Caco-2 (cell line): ENCODE data around the gene PRR5. TPM values are rescaled to one million over a fixed set of nuclear protein-coding genes. Genes with fewer than 3 reads are reported as not detected.
A peak's percentile ranks its signal among the peaks of the same experiment; 100 is the strongest.

Experiments used
- BruUV-seq: library from RNA; stranded (reverse); fragments of 400-500 nt; replicated peaks from 2 replicates; lab custom pipeline; 2021; lab: Mats Ljungman, UMichigan
- CTCF ChIA-PET: fragments of 300-600 bp; sonication (Branson Sonifier 250); formaldehyde crosslinking; loops from one replicate; lab custom pipeline; 2022; ENCODE audit warnings: antibody characterized with exemption; lab: Charles Lee
- POLR2A ChIA-PET: fragments of 300-600 bp; sonication (Branson Sonifier 250); formaldehyde crosslinking; loops from one replicate; lab custom pipeline; 2022; ENCODE audit warnings: antibody characterized with exemption; lab: Charles Lee
- DNase-seq, 2 experiments: peaks; one replicate each; pipeline versions ENCODE4 v3.0.0 to v3.0.0-alpha.2; 2020 to 2022
- H3K27me3 ChIP-seq: replicated peaks from 2 replicates; pipeline ENCODE4 v1.6.0; 2011; ENCODE audit warnings: low read length; ENCODE audit not compliant: control insufficient read depth, insufficient read depth
- H3K36me3 ChIP-seq: 2 replicates; pipeline ENCODE4 v1.5.1; 2011; ENCODE audit warnings: low read length; ENCODE audit not compliant: control insufficient read depth, insufficient read depth
- H3K4me1 ChIP-seq: fragments of 250-450 bp; sonication (Bioruptor Pico); 2 replicates; pipeline ENCODE4 v1.5.1; 2020; ENCODE audit warnings: mild to moderate bottlenecking
- H3K4me3 ChIP-seq: 2 replicates; pipeline ENCODE4 v1.5.1; 2011; ENCODE audit warnings: low read depth, mild to moderate bottlenecking, control low read depth, low read length
- H3K9me3 ChIP-seq: fragments of 250-450 bp; sonication (Bioruptor Pico); 2 replicates; pipeline ENCODE4 v1.5.1; 2020; ENCODE audit warnings: mild to moderate bottlenecking, moderate library complexity
- H3K27ac Mint-ChIP-seq: one replicate; pipeline ENCODE4 v1.8.0; 2022; ENCODE audit warnings: mixed read lengths; ENCODE audit not compliant: unreplicated experiment
- H3K27me3 Mint-ChIP-seq: one replicate; pipeline ENCODE4 v1.8.0; 2022; ENCODE audit warnings: mixed read lengths; ENCODE audit not compliant: insufficient read depth, unreplicated experiment
- H3K36me3 Mint-ChIP-seq: one replicate; pipeline ENCODE4 v1.8.0; 2022; ENCODE audit warnings: mild to moderate bottlenecking, mixed read lengths; ENCODE audit not compliant: insufficient read depth, unreplicated experiment
- H3K4me1 Mint-ChIP-seq: one replicate; pipeline ENCODE4 v1.8.0; 2022; ENCODE audit warnings: low read depth, mixed read lengths; ENCODE audit not compliant: unreplicated experiment
- H3K4me3 Mint-ChIP-seq: one replicate; pipeline ENCODE4 v1.8.0; 2022; ENCODE audit warnings: mild to moderate bottlenecking, moderate library complexity, mixed read lengths; ENCODE audit not compliant: unreplicated experiment
- H3K9me3 Mint-ChIP-seq: one replicate; pipeline ENCODE4 v1.8.0; 2022; ENCODE audit warnings: mixed read lengths; ENCODE audit not compliant: unreplicated experiment
- CTCF ChIP-seq, 2 experiments: fragments of 200-600 bp in 1 of 2; IDR thresholded peaks; 1 replicate in 1 of 2; 2 replicates in 1 of 2; pipeline versions ENCODE4 v1.5.1 to v1.8.0; 2011 to 2022; ENCODE audit warnings: antibody characterized with exemption in 1 of 2, control low read depth in 1 of 2, inconsistent platforms in 1 of 2, low read depth in 1 of 2, low read length in 1 of 2, mild to moderate bottlenecking in 1 of 2, moderate library complexity in 1 of 2; ENCODE audit not compliant: insufficient read depth in 1 of 2, severe bottlenecking in 1 of 2, unreplicated experiment in 1 of 2
- intact Hi-C: fragments of 100-400 bp; cut with micrococcal nuclease; formaldehyde crosslinking; loops from one replicate; pipeline ENCODE4 v1.10.0; 2022; ENCODE audit not compliant: unreplicated experiment
- total RNA-seq: library from RNA; stranded (reverse); gene quantifications from 2 replicates; pipeline ENCODE4 v1.2.3, GENCODE V29; 2022

The PRR5 gene
- total RNA-seq, 1 experiment from 2014 or later, result 82.8 TPM

- no peak overlapping the region for H3K4me3 ChIP-seq
- H3K4me1 ChIP-seq, result peaks cover 35% of the 10 kb centered on the region
- ChIA-PET POLR2A (no interaction called here), CTCF (interaction anchor here (0.5 kb wide), 1 partner anchor 68 kb away, joined by 3 read pairs; no protein-coding TSS in a partner anchor)
- H3K36me3 ChIP-seq, result peaks cover 1% of the 10 kb centered on the region; the same call in 1 of the 2 replicates
- H3K27ac Mint-ChIP-seq, result peak overlapping the region; percentile 83
- no peak overlapping the region for H3K4me3 Mint-ChIP-seq
- H3K27me3 Mint-ChIP-seq, result no peaks in the 10 kb centered on the region
- peaks cover 73% of the 10 kb centered on the region for H3K36me3 Mint-ChIP-seq
- H3K9me3 ChIP-seq, result no peaks in the 10 kb centered on the region
- no TSS peak for BruUV-seq
- DNase-seq, result no peak
- peaks cover 16% of the 10 kb centered on the region for H3K4me1 Mint-ChIP-seq
- no peaks in the 10 kb centered on the region for H3K9me3 Mint-ChIP-seq
- intact Hi-C loops, result no loop called here
- no peaks in the 10 kb centered on the region for H3K27me3 ChIP-seq
- no peak for TF ChIP-seq CTCF (IDR thresholded peaks at IDR 0.05; ENCODE audit: insufficient read depth in 1 of 2, low read depth in 1 of 2, low read length in 1 of 2, severe bottlenecking in 1 of 2, unreplicated experiment in 1 of 2)
These were observed 7.9 kb downstream of the PRR5 start for GRCh38 chr22:44709881-44710392.

GRCh38 chr22:44710474-44711240, 8.7 kb downstream of the PRR5 start:
- H3K4me1 ChIP-seq, result peaks cover 31% of the 10 kb centered on the region
- H3K27me3 Mint-ChIP-seq, result no peaks in the 10 kb centered on the region
- CTCF ChIA-PET, result no interaction called here
- intact Hi-C loops, result no loop called here
- H3K9me3 Mint-ChIP-seq, result no peaks in the 10 kb centered on the region
- peaks cover 69% of the 10 kb centered on the region for H3K36me3 Mint-ChIP-seq
- no peak overlapping the region for H3K4me3 ChIP-seq
- no peak for TF ChIP-seq CTCF (IDR thresholded peaks at IDR 0.05; ENCODE audit: insufficient read depth in 1 of 2, low read depth in 1 of 2, low read length in 1 of 2, severe bottlenecking in 1 of 2, unreplicated experiment in 1 of 2)
- H3K27ac Mint-ChIP-seq, result peak overlapping the region; percentile 83
- H3K4me1 Mint-ChIP-seq, result peaks cover 10% of the 10 kb centered on the region
- peaks cover 1% of the 10 kb centered on the region; the same call in 1 of the 2 replicates for H3K36me3 ChIP-seq
- POLR2A ChIA-PET, result interaction anchor here (0.6 kb wide), 1 partner anchor 1594 kb away, joined by 6 read pairs; no protein-coding TSS in a partner anchor
- H3K9me3 ChIP-seq, result no peaks in the 10 kb centered on the region
- DNase-seq, result peak in 1 of 2 experiments; percentile 64
- no peaks in the 10 kb centered on the region for H3K27me3 ChIP-seq
- no TSS peak for BruUV-seq
- H3K4me3 Mint-ChIP-seq, result no peak overlapping the region

- CTCF ChIA-PET, result no interaction called here
- no peak overlapping the region for H3K4me3 Mint-ChIP-seq
These were observed 9.2 kb downstream of the PRR5 start for GRCh38 chr22:44711241-44711560.

More at GRCh38 chr22:44711241-44711560, 9.2 kb downstream of the PRR5 start:
- peaks cover 10% of the 10 kb centered on the region for H3K4me1 Mint-ChIP-seq
- no peak overlapping the region for H3K4me3 ChIP-seq
- intact Hi-C loops, result no loop called here
- H3K36me3 ChIP-seq, result peaks cover under 1% of the 10 kb centered on the region; the same call in 1 of the 2 replicates
- peak overlapping the region; percentile 83 for H3K27ac Mint-ChIP-seq
- no peak for DNase-seq
- H3K4me1 ChIP-seq, result peaks cover 31% of the 10 kb centered on the region
- no peak for TF ChIP-seq CTCF (IDR thresholded peaks at IDR 0.05; ENCODE audit: insufficient read depth in 1 of 2, low read depth in 1 of 2, low read length in 1 of 2, severe bottlenecking in 1 of 2, unreplicated experiment in 1 of 2)
- POLR2A ChIA-PET, result interaction anchor here (0.6 kb wide), 1 partner anchor 1594 kb away, joined by 6 read pairs; no protein-coding TSS in a partner anchor
- no peaks in the 10 kb centered on the region for H3K27me3 Mint-ChIP-seq
- no peaks in the 10 kb centered on the region for H3K9me3 ChIP-seq
- BruUV-seq, result no TSS peak
- H3K27me3 ChIP-seq, result no peaks in the 10 kb centered on the region
- no peaks in the 10 kb centered on the region for H3K9me3 Mint-ChIP-seq
- H3K36me3 Mint-ChIP-seq, result peaks cover 70% of the 10 kb centered on the region
